Caco-2 (cell line): ENCODE data around the gene PSG5. TPM values are rescaled to one million over a fixed set of nuclear protein-coding genes. Genes with fewer than 3 reads are reported as not detected.
A peak's percentile ranks its signal among the peaks of the same experiment; 100 is the strongest.
"Not testable (repeated sequence)": the region's sequence is repeated elsewhere in the genome, so short reads cannot be mapped to it uniquely, and the experiment has no call there.

Experiments used
- BruUV-seq: library from RNA; stranded (reverse); fragments of 400-500 nt; replicated peaks from 2 replicates; lab custom pipeline; 2021; lab: Mats Ljungman, UMichigan
- CTCF ChIA-PET: fragments of 300-600 bp; sonication (Branson Sonifier 250); formaldehyde crosslinking; loops from one replicate; lab custom pipeline; 2022; ENCODE audit warnings: antibody characterized with exemption; lab: Charles Lee
- POLR2A ChIA-PET: fragments of 300-600 bp; sonication (Branson Sonifier 250); formaldehyde crosslinking; loops from one replicate; lab custom pipeline; 2022; ENCODE audit warnings: antibody characterized with exemption; lab: Charles Lee
- DNase-seq, 2 experiments: peaks; one replicate each; pipeline versions ENCODE4 v3.0.0 to v3.0.0-alpha.2; 2020 to 2022
- H3K27me3 ChIP-seq: replicated peaks from 2 replicates; pipeline ENCODE4 v1.6.0; 2011; ENCODE audit warnings: low read length; ENCODE audit not compliant: control insufficient read depth, insufficient read depth
- H3K36me3 ChIP-seq: 2 replicates; pipeline ENCODE4 v1.5.1; 2011; ENCODE audit warnings: low read length; ENCODE audit not compliant: control insufficient read depth, insufficient read depth
- H3K4me1 ChIP-seq: fragments of 250-450 bp; sonication (Bioruptor Pico); 2 replicates; pipeline ENCODE4 v1.5.1; 2020; ENCODE audit warnings: mild to moderate bottlenecking
- H3K4me3 ChIP-seq: 2 replicates; pipeline ENCODE4 v1.5.1; 2011; ENCODE audit warnings: low read depth, mild to moderate bottlenecking, control low read depth, low read length
- H3K9me3 ChIP-seq: fragments of 250-450 bp; sonication (Bioruptor Pico); 2 replicates; pipeline ENCODE4 v1.5.1; 2020; ENCODE audit warnings: mild to moderate bottlenecking, moderate library complexity
- H3K27ac Mint-ChIP-seq: one replicate; pipeline ENCODE4 v1.8.0; 2022; ENCODE audit warnings: mixed read lengths; ENCODE audit not compliant: unreplicated experiment
- H3K27me3 Mint-ChIP-seq: one replicate; pipeline ENCODE4 v1.8.0; 2022; ENCODE audit warnings: mixed read lengths; ENCODE audit not compliant: insufficient read depth, unreplicated experiment
- H3K36me3 Mint-ChIP-seq: one replicate; pipeline ENCODE4 v1.8.0; 2022; ENCODE audit warnings: mild to moderate bottlenecking, mixed read lengths; ENCODE audit not compliant: insufficient read depth, unreplicated experiment
- H3K4me1 Mint-ChIP-seq: one replicate; pipeline ENCODE4 v1.8.0; 2022; ENCODE audit warnings: low read depth, mixed read lengths; ENCODE audit not compliant: unreplicated experiment
- H3K4me3 Mint-ChIP-seq: one replicate; pipeline ENCODE4 v1.8.0; 2022; ENCODE audit warnings: mild to moderate bottlenecking, moderate library complexity, mixed read lengths; ENCODE audit not compliant: unreplicated experiment
- H3K9me3 Mint-ChIP-seq: one replicate; pipeline ENCODE4 v1.8.0; 2022; ENCODE audit warnings: mixed read lengths; ENCODE audit not compliant: unreplicated experiment
- intact Hi-C: fragments of 100-400 bp; cut with micrococcal nuclease; formaldehyde crosslinking; loops from one replicate; pipeline ENCODE4 v1.10.0; 2022; ENCODE audit not compliant: unreplicated experiment
- total RNA-seq: library from RNA; stranded (reverse); gene quantifications from 2 replicates; pipeline ENCODE4 v1.2.3, GENCODE V29; 2022
- TF ChIP-seq, protein P1 (sequence below), 2 experiments: fragments of 200-600 bp in 1 of 2; IDR thresholded peaks; 1 replicate in 1 of 2; 2 replicates in 1 of 2; pipeline versions ENCODE4 v1.5.1 to v1.8.0; 2011 to 2022; ENCODE audit warnings: antibody characterized with exemption in 1 of 2, control low read depth in 1 of 2, inconsistent platforms in 1 of 2, low read depth in 1 of 2, low read length in 1 of 2, mild to moderate bottlenecking in 1 of 2, moderate library complexity in 1 of 2; ENCODE audit not compliant: insufficient read depth in 1 of 2, severe bottlenecking in 1 of 2, unreplicated experiment in 1 of 2

PSG5 gene
- total RNA-seq, 1 experiment from 2014 or later: 1.7 TPM

DNA sequence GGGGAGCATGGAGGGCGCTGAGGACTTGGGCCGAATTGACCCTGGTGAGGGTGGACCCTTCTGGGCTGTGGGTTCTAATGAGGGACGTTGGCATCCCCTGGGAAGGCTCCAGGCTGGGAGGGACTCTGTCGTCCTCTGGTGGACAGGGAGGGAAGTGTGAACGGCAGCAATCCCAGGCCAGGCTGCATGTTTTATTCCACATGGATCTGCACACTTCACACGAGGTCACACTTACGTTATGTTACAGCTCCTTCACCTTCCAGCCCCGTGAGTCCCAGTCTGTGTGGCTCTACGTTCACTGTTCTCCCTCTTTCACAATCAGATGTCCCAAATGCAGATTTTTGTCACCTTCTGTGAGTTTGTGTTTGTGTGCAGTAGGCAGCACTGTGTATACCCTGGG, 1.8 kb upstream of the PSG5 start:
- H3K36me3 Mint-ChIP-seq, H3K36me3 ChIP-seq, H3K27me3 ChIP-seq, H3K27me3 Mint-ChIP-seq, intact Hi-C loops, H3K9me3 ChIP-seq, DNase-seq, BruUV-seq, CTCF ChIA-PET, H3K4me3 ChIP-seq, H3K9me3 Mint-ChIP-seq, H3K4me1 ChIP-seq, POLR2A ChIA-PET, H3K4me1 Mint-ChIP-seq, H3K27ac Mint-ChIP-seq, H3K4me3 Mint-ChIP-seq: not testable (repeated sequence)
- TF ChIP-seq, protein P1, sequence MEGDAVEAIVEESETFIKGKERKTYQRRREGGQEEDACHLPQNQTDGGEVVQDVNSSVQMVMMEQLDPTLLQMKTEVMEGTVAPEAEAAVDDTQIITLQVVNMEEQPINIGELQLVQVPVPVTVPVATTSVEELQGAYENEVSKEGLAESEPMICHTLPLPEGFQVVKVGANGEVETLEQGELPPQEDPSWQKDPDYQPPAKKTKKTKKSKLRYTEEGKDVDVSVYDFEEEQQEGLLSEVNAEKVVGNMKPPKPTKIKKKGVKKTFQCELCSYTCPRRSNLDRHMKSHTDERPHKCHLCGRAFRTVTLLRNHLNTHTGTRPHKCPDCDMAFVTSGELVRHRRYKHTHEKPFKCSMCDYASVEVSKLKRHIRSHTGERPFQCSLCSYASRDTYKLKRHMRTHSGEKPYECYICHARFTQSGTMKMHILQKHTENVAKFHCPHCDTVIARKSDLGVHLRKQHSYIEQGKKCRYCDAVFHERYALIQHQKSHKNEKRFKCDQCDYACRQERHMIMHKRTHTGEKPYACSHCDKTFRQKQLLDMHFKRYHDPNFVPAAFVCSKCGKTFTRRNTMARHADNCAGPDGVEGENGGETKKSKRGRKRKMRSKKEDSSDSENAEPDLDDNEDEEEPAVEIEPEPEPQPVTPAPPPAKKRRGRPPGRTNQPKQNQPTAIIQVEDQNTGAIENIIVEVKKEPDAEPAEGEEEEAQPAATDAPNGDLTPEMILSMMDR (IDR thresholded peaks at IDR 0.05; ENCODE audit: insufficient read depth in 1 of 2, low read depth in 1 of 2, low read length in 1 of 2, severe bottlenecking in 1 of 2, unreplicated experiment in 1 of 2): peak; percentile 11 to 24

DNA sequence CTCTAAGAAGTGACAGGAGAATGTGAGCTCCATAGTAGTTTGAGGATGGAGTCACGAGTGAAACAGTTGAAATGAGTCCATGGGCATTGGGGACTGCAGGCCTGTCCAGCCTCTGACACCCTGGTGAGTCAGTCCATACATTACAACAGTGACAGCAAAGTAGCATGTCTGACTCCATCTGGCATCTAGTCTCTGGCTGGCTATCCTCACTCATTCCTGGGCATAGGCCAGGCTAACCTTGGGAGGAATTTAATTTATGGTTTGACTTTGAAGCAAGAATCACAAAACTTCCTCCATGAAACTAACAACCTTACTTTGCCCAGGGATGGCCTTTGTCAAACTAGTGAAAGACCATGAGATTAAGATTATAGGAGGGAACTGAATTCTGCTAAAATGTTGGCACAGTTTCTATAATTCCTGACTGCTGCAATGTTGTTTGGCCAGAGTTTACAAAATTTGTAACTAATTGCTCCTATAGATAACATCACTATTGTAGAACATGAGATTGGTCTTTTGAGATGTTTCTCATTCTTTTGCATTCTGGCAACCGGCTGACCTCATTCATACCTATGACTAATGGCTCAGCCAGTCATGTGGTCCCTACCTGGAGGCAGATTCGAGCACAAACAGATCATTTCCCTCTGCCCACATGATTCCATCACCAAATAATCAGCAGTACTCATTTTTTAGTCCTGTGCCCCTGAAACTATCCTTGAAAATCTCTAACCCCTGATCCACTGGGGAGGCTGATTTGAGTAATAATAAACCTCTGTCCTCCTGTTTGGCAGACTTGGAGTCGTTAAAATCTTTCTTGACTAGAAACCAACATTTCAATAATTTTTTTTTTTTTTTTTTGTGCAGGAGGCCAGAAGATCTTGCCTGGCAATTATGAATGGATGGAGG, 4.2 kb downstream of the PSG5 start:
- H3K36me3 ChIP-seq, H3K9me3 ChIP-seq, H3K4me3 ChIP-seq, H3K4me3 Mint-ChIP-seq, H3K4me1 Mint-ChIP-seq, BruUV-seq, H3K27me3 ChIP-seq, H3K36me3 Mint-ChIP-seq, CTCF ChIA-PET, POLR2A ChIA-PET, H3K4me1 ChIP-seq, H3K9me3 Mint-ChIP-seq, H3K27me3 Mint-ChIP-seq: not testable (repeated sequence)
- peak; percentile 32 to 47 for DNase-seq
- peak overlapping the region; percentile 75 for H3K27ac Mint-ChIP-seq
- intact Hi-C loops: loop anchor here (5.0 kb wide), 1 partner anchor 85 kb away; the partner anchor contains the start of gene PSG9

DNA sequence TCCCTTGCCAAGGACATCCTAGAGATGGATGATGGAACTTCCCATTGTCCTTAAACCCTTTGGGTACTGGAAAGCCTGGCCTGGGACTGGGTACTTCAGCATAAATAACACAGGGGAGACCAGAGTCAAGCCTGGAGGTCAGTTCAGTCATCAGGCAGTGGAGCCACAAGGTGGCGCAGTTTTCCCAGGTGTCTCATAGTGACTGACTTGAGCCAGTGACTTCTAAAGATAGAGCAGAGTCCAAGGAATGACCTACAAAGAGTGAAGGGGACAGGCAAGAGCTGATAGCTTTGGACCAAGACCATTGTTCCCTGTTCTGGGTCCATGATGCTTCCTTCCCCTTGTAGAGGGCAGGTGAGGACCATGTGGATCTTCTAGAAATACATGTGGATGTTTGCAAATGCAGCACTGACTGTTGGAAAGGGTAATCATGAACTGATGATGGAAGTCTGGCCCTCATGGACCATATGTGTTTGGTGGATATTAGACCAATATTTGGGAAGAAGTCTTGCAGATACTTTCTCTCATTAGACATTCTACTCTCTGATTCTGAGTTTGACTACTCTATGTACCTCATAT, 6.7 kb downstream of the PSG5 start:
- DNase-seq: peak in 1 of 2 experiments; percentile 40
- H3K27me3 Mint-ChIP-seq, H3K4me1 Mint-ChIP-seq, CTCF ChIA-PET, H3K36me3 ChIP-seq, H3K27ac Mint-ChIP-seq, H3K27me3 ChIP-seq, BruUV-seq, H3K36me3 Mint-ChIP-seq, H3K4me3 Mint-ChIP-seq, POLR2A ChIA-PET, H3K9me3 Mint-ChIP-seq, H3K4me3 ChIP-seq, H3K4me1 ChIP-seq, H3K9me3 ChIP-seq: not testable (repeated sequence)
- intact Hi-C loops: loop anchor here (5.0 kb wide), 1 partner anchor 88 kb away; the partner anchor contains the start of gene PSG9

DNA sequence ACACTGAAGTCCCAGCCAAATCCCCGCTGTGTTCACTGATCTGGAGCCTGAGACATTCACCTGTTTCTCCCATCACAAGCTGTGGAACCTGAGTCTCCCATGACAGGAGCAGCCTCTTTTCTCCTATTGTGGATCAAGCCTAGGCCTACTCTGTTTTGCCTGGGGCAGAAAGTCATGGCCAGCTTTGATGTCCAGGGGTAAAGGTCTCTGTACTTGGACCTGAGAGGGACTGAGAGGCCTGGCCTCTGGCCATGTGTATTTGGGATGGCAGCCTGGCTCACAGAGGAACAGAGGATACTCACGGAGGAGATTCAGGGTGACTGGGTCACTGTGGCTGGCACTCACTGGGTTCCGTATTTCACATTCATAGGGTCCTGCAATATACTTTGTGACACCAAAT, 7.8 kb downstream of the PSG5 start:
- H3K4me1 ChIP-seq, H3K27me3 Mint-ChIP-seq, H3K36me3 Mint-ChIP-seq, BruUV-seq, POLR2A ChIA-PET, H3K4me3 Mint-ChIP-seq, H3K9me3 Mint-ChIP-seq, DNase-seq, H3K27me3 ChIP-seq, CTCF ChIA-PET, H3K36me3 ChIP-seq, H3K4me3 ChIP-seq, H3K4me1 Mint-ChIP-seq, intact Hi-C loops, H3K27ac Mint-ChIP-seq, H3K9me3 ChIP-seq: not testable (repeated sequence)

DNA sequence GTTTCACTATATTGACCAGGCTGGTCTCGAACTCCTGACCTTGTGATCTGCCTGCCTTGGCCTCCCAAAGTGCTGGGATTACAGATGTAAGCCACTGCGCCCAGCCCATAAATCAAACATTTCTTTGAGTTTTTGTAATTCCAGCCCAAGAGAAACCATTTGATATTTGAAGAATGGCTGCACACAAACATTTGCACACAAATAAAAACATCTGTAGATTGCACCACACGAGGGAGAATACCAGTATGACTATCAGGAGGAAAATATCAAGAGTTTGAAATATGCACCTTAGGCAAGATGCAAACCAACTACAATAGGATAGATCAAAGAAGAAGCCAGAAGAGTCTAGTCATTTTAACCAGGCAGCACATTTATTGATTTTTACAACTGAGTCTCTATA, 20.4 kb downstream of the PSG5 start:
- CTCF ChIA-PET, H3K4me3 ChIP-seq, BruUV-seq, DNase-seq, H3K27me3 ChIP-seq, intact Hi-C loops, H3K27ac Mint-ChIP-seq, H3K4me3 Mint-ChIP-seq, POLR2A ChIA-PET, H3K27me3 Mint-ChIP-seq, H3K9me3 ChIP-seq, H3K36me3 Mint-ChIP-seq, H3K36me3 ChIP-seq: not testable (repeated sequence)
- peaks cover 27% of the 10 kb centered on the region for H3K9me3 Mint-ChIP-seq
- peaks cover 14% of the 10 kb centered on the region for H3K4me1 ChIP-seq
- peaks cover 14% of the 10 kb centered on the region for H3K4me1 Mint-ChIP-seq

DNA sequence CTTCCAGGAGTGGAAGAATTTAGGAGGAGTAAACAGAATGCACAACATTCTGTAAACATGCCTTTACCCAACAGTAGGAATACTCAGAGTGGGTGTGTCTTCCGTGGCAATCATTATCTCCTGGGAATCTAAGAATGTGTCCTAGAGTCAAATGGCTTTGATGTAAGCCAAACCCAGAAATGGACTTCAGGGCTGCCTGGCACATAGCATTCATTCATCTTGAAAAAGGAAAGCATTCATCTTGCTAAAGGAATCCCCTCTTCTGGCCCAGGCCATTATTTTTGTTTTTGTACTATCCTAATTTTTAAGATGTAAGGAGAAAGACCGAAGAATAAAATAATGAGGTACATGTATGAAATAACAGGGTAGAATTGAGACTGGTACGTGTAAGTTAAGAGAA, 23.2 kb downstream of the PSG5 start:
- H3K36me3 ChIP-seq, intact Hi-C loops, H3K36me3 Mint-ChIP-seq, H3K4me3 ChIP-seq, POLR2A ChIA-PET, CTCF ChIA-PET, H3K9me3 ChIP-seq, H3K27me3 Mint-ChIP-seq, H3K27me3 ChIP-seq, BruUV-seq, DNase-seq: not testable (repeated sequence)
- Mint-ChIP-seq H3K27ac (peak overlapping the region; percentile 80), H3K4me3 (peak overlapping the region; percentile 30), H3K9me3 (peaks cover 27% of the 10 kb centered on the region), H3K4me1 (peaks cover 20% of the 10 kb centered on the region)
- H3K4me1 ChIP-seq: peaks cover 14% of the 10 kb centered on the region
